M059J (cell line): ENCODE data around the gene ABTB1. TPM values are rescaled to one million over a fixed set of nuclear protein-coding genes. Genes with fewer than 3 reads are reported as not detected.
"Not testable (repeated sequence)": the region's sequence is repeated elsewhere in the genome, so short reads cannot be mapped to it uniquely, and the experiment has no call there.

Experiments
- DNase-seq: peaks from one replicate; pipeline ENCODE4 v3.0.0-alpha.2; 2012; ENCODE audit warnings: low read depth
- total RNA-seq: library from RNA; depleted of rRNA; stranded (reverse); fragments of >200 nt; shearing (Covaris generic); gene quantifications from 2 replicates; pipeline ENCODE4 v1.2.3, GENCODE V29; 2014

ABTB1 gene
- total RNA-seq, 1 experiment from 2014 or later, result 2.1 TPM

DNA sequence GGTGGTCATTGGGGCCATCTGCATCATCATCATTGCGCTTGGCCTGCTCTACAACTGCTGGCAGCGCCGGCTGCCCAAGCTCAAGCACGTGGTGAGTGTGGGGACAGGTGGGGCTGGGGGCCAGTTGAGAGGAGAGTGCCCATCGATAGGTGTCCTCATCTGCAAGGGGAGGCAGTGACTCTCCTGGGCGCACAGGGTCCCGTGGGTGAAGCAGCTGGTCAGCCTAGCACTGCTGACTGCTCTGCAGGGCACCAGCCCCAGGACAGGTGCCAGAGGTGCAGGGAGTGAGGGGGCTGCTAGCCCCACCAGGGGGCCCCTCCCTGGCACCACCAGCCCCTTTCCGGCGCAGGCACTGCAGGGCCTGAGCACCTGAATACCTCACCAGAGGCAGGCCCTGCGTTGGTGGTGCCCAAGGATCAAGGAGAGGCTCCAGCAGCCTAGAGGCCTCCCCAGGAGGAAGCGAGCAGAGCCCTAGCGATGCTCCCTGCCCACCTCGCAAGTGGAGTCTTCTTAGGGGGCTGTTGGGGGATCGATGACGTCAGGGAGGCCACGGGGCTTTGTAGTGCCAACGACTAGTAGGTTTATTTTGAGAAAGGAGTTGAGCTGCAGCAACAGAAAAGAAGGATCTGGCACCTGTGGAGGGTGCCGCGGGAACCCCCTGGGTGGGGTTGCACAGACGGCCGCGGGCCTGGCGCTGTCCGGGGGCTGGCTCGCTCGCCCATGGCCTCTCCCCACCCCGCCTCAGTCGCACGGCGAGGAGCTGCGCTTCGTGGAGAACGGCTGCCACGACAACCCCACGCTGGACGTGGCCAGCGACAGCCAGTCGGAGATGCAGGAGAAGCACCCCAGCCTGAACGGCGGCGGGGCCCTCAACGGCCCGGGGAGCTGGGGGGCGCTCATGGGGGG is 976 bp upstream of the ABTB1 start:
- no peak for DNase-seq

DNA sequence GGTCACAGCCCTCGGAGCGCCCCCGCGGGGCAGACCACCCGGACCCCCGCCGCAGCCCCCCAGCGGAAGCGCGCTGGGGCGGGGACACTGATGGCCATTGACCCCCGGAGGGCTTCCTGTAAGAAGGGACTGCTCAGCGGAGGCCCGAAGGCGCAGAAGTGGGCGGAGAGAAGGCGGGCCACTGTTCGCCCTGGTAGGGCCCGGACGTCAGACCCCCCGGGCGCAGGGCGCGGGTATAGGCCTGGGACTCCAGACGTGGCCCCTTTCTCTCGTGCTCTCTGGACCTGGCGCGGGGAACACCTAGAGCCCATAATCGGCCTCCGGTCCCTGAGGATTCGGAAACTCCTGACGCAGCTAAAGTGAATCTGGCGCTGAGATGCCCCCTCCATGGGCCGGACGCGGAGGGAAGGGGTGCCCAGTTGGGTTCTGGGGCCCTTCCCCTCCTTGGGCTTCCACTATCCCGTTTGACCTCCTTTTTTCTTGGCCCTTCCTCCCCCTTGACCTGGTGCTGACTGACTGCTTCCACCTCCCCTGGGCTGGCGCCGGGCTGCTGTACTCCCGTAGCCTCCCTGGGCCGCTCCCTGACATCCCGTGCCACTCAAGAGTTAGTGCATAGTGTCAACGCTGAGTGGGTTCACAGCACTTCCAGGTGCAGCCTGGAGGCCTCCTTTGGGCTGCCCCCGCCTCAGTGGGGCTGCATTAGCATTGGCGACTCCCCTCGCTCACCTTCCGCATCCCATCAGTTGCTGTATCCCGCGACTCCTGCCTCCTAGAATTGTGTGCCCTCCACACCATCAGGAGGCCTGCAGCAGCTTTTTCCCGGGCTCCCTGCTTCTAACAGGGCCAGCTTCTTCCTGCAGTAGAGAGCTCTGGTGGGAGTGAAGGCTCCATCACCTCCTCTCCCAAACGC is 694 bp downstream of the ABTB1 start:
- DNase-seq, result peak; percentile 30

- DNase-seq, result no peak
These were observed 1.5 kb downstream of the ABTB1 start for GRCh38 chr3:127674101-127674721.

DNA sequence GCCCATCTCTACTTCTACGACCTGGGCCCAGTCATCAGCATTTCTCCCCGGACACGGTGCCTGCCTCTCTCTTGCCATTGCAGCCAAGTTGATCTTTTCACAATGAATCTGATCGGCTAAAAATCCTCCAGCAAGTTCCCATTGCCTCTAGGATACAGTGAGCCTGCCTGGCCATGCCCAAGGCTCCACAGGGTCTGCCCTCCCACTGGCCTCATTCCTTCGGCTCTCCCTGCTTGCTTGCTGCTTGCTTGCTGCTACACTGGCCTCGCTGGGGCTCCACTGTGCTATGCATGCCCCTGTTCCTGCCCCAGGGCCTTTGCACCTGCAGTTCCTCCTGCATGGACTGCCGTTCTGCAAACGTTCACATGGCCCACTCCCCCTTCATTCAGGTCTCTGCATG is 2.0 kb downstream of the ABTB1 start:
- no peak for DNase-seq

GRCh38 chr3:127675651-127676391 is 3.1 kb downstream of the ABTB1 start:
- no peak for DNase-seq

DNA sequence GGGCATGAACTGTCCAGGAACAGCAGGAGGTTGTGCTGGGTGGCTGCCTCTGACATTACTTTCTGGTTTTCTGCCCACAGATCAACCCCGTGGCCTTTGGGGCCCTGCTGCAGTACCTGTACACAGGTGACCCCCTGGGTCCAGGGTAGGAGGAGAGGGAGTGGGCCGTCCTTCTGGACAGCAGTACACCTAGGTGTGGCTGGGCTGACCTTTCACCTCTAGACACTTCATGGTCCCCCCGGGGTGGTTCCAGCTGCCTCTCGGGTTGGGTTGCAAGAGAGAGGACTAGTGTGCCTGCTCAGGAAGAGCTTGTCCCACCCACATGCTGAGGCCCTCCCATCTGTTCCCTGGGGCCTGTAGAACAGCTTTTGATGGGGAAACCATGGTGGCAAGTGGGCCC is 3.7 kb downstream of the ABTB1 start:
- no peak for DNase-seq

DNA sequence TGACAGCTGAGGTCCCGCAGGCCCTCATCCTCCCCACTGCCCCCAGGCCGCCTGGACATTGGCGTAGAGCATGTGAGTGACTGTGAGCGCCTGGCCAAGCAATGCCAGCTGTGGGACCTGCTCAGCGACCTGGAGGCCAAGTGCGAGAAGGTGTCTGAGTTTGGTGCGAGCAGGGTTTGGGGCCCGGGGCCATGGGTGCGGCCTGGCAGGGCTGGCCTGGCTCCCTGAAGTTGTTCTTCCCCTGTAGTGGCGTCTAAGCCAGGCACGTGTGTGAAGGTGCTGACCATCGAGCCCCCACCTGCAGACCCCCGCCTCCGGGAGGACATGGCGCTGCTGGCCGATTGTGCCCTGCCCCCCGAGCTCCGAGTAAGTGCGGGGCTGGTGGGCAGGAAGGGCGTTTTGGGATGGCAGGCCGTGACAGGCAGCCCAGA is 4.2 kb downstream of the ABTB1 start:
- no peak for DNase-seq

- no peak for DNase-seq
These were observed 5.0 kb downstream of the ABTB1 start for GRCh38 chr3:127677541-127678314.

DNA sequence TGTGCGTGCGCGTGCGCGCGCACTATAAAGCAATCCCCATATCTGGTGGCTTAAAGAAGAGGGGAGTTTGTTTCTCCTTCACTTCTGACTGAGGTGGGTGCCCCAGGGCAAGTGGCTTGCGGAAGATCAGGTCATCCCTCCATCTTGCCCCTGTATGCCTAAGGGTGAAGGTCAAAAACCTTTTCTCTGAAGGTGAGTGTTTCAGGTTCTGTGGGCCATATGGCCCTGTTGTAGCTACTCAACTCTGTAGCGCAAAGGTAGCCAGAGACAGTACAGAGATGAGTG is 5.5 kb downstream of the ABTB1 start:
- no peak for DNase-seq

GRCh38 chr3:127678611-127679533 is 6.1 kb downstream of the ABTB1 start:
- DNase-seq, result no peak

GRCh38 chr3:127679534-127680145 is 6.9 kb downstream of the ABTB1 start:
- DNase-seq, result no peak

DNA sequence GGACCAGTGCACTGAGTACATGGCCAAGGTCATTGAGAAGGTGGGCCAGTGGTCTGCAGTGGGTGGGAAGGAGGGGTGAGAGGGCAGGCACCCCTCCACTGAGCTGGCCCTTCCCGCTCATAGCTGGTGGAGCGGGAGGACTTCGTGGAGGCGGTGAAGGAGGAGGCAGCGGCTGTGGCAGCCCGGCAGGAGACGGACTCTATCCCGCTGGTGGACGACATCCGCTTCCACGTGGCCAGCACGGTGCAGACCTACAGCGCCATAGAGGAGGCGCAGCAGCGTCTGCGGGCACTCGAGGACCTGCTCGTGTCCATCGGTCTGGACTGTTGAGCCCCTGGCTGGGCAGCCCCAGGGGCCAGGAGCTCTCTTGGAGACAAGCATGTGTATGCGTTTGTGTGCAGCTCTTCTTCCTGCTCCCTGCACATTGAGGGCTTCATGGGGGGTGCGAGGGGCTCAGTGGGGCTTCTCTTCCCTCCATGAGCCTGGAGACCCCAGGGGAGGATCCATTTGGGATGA is 7.5 kb downstream of the ABTB1 start:
- no peak for DNase-seq

GRCh38 chr3:127680798-127681221 is 8.1 kb downstream of the ABTB1 start:
- DNase-seq, result no peak

GRCh38 chr3:127682175-127682554 is 9.4 kb downstream of the ABTB1 start:
- DNase-seq, result not testable (repeated sequence)

DNA sequence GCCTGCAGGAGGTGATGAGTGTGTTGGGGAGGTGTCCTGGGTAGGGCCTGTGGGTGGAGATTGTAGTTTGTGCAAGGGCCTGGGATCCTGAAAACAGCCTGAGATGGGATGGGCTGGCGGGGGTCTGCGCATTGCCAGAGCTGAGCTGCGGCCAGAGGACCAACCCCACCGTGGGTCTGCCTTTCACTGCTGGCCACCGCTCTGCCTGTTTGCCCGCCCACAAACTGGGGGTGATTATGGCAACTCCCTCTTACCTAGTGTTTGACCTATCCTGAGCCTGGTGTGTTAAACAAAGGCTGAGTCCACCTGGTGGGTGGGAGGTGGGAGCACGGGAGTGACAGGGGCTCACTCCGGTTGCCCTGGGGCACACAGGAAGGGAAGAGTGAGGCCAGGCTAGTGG is 9.8 kb downstream of the ABTB1 start:
- no peak for DNase-seq

DNA sequence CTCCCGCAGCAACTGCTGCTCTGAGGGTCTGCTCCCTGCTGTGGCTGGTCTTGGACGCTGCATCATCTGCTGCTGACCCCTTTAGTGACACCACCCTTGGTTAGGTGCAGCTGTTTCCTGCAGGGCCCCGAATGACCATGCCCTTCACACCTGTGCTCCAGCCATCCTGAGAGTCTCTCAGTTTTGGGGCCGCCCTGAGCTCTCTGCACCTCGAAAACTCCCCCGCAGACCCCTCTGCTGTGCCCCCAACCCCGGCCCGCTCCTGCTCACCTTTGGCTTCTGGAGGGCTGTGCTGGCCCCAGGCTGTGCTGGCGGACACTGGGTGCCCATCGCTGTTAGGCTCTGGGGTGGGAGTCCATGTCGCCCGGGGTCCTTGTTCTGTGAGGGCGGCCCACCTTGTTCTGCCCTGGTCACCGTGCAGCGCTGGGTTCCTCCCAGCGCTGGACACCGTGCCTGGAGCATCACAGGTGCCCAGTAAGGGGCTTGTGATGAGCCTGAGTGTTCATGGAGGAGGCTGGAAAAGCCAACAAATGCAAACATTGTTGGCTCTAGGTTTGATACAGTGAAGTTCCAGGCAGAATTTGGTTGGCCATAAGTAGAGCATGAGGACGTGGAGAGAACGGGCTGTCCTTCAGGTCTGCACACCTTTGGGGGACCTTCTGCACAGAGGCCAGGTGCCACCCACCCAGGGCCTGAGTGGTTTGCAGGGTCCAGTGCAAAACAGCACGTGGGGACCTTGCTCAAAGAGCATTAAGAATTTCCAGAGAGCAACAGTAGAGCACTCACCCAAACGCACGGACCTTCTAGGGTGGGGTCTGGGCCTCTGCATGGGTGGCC is 12.3 kb downstream of the ABTB1 start:
- DNase-seq, result no peak

- DNase-seq, result peak; percentile 29
These were observed 13.2 kb downstream of the ABTB1 start for GRCh38 chr3:127685708-127686511.
